Right cardiac atrium (tissue), 5 donors: ENCODE measurements around the gene CELA2A. TPM values are rescaled to one million over a fixed set of nuclear protein-coding genes. Genes with fewer than 3 reads are reported as not detected.
"Not testable (repeated sequence)": the region's sequence is repeated elsewhere in the genome, so short reads cannot be mapped to it uniquely, and the experiment has no call there.

Experiments used
- ATAC-seq, 2 donors: fragments of 200-7000 bp; cut with Tn5 transposase; one replicate each; pipeline versions ENCODE4 v1.8.0 to v1.9.1; 2020; ENCODE audit warnings: moderate library complexity in 2 of 2, mild to moderate bottlenecking in 1 of 2
- DNase-seq, 3 donors: peaks; one replicate each; pipeline ENCODE4 v3.0.0-alpha.2; 2020
- H3K27ac ChIP-seq: one replicate; pipeline ENCODE4 v1.5.1; 2013; ENCODE audit warnings: mild to moderate bottlenecking, low read length, control low read depth, moderate library complexity
- H3K27me3 ChIP-seq: one replicate; pipeline ENCODE4 v1.6.1; 2013; ENCODE audit not compliant: control insufficient read depth, insufficient read depth
- H3K4me1 ChIP-seq: one replicate; pipeline ENCODE4 v1.6.1; 2013; ENCODE audit warnings: low read length; ENCODE audit not compliant: control insufficient read depth, insufficient read depth
- H3K4me3 ChIP-seq: one replicate; pipeline ENCODE4 v1.5.1; 2013; ENCODE audit warnings: low read length, control low read depth
- H3K9me3 ChIP-seq: one replicate; pipeline ENCODE4 v1.6.1; 2013; ENCODE audit warnings: low read length; ENCODE audit not compliant: control insufficient read depth
- WGBS: extraction: QIAGEN DNeasy Blood & Tissue Kit; methylation state at CpG from one replicate; pipeline ENCODE4 v1.1.7; 2013; 5-methylcytosine and 5-hydroxymethylcytosine counted together
- intact Hi-C, 4 donors: fragments of 100-400 bp; cut with DNase I; formaldehyde crosslinking; loops; one replicate each; pipeline versions ENCODE4 v1.11.0 to v1.14.0; 2022 to 2023
- polyA plus RNA-seq: library from polyadenylated mRNA; stranded (reverse); fragments of 200-250 nt; gene quantifications from one replicate; pipeline ENCODE4 v1.2.3, GENCODE V29; 2013
- total RNA-seq, 4 donors: library from RNA; stranded (reverse); fragmentation: NEBNext Ultra II Directional; extraction: Animal tissue kit (Norgen Biotek cat#: 25700); gene quantifications; one replicate each; pipeline ENCODE4 v1.2.1, GENCODE V29; 2021
- donor health status: healthy with polysubstance abuse.
- donor health status: DM: no; HTN: yes; CAD: no.
- donor health status: DM: no; HTN: no; CAD: no.
- donor health status: DM: no; HTN: yes; CAD: no; lungs with severe emphysema.
- donor health status: DM: yes; HTN: yes; CAD: no.

CELA2A gene
- total and polyA plus RNA-seq, 5 donors, result not detected

DNA sequence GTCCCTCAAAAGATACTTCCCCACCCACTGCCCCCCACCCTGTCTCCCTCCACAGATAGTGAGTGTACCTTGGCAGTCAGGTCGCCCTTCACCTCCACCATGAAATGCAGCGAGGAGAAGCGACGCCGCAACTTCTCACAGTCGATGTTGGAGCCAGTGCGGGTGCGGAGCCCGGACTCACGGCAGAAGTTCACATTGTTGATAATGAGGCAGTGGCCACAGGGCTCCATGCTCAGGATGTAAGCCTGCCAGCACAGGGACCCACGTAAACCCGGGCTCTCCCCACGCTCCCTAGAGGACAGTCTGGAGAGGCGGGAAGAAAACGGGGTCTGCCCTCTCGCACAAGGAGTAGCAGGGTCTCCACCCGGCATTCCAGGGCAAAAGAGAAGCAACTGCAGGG is 50.3 kb downstream of the CELA2A start:
- H3K27me3 ChIP-seq, result no peaks in the 10 kb centered on the region
- WGBS, result 92% methylated on average over 17 of the region's 17 CpGs
- peaks cover 2% of the 10 kb centered on the region for H3K4me1 ChIP-seq
- peak in 1 of 2 donors; percentile 9 for ATAC-seq
- no peak overlapping the region for H3K27ac ChIP-seq
- intact Hi-C loops, result no loop called here
- no peaks in the 10 kb centered on the region for H3K9me3 ChIP-seq
- peak in 1 of 3 donors; percentile 42 for DNase-seq
- H3K4me3 ChIP-seq, result no peak overlapping the region

GRCh38 chr1:15507278-15507677 is 50.7 kb downstream of the CELA2A start:
- no peaks in the 10 kb centered on the region for H3K27me3 ChIP-seq
- no peaks in the 10 kb centered on the region for H3K9me3 ChIP-seq
- peaks cover 2% of the 10 kb centered on the region for H3K4me1 ChIP-seq
- DNase-seq, result peak in 1 of 3 donors; percentile 45
- WGBS, result 70% methylated on average over 5 of the region's 5 CpGs
- H3K4me3 ChIP-seq, result no peak overlapping the region
- ATAC-seq, result peak; percentile 17 to 40
- no peak overlapping the region for H3K27ac ChIP-seq
- intact Hi-C loops, result no loop called here

GRCh38 chr1:15508700-15509487 is 52.4 kb downstream of the CELA2A start:
- ATAC-seq (no peak), DNase-seq (no peak)
- no peaks in the 10 kb centered on the region for H3K9me3 ChIP-seq
- no peak overlapping the region for H3K4me3 ChIP-seq
- H3K4me1 ChIP-seq, result no peaks in the 10 kb centered on the region
- WGBS, result 91% methylated on average over 12 of the region's 12 CpGs
- intact Hi-C loops, result no loop called here
- no peak overlapping the region for H3K27ac ChIP-seq
- H3K27me3 ChIP-seq, result no peaks in the 10 kb centered on the region

GRCh38 chr1:15509586-15509985 is 53.1 kb downstream of the CELA2A start:
- WGBS, result 76% methylated on average over 7 of the region's 7 CpGs
- ATAC-seq (no peak), DNase-seq (no peak)
- Histone ChIP-seq H3K9me3 (no peaks in the 10 kb centered on the region), H3K4me3 (no peak overlapping the region), H3K27ac (no peak overlapping the region), H3K4me1 (no peaks in the 10 kb centered on the region), H3K27me3 (no peaks in the 10 kb centered on the region)
- intact Hi-C loops, result no loop called here

DNA sequence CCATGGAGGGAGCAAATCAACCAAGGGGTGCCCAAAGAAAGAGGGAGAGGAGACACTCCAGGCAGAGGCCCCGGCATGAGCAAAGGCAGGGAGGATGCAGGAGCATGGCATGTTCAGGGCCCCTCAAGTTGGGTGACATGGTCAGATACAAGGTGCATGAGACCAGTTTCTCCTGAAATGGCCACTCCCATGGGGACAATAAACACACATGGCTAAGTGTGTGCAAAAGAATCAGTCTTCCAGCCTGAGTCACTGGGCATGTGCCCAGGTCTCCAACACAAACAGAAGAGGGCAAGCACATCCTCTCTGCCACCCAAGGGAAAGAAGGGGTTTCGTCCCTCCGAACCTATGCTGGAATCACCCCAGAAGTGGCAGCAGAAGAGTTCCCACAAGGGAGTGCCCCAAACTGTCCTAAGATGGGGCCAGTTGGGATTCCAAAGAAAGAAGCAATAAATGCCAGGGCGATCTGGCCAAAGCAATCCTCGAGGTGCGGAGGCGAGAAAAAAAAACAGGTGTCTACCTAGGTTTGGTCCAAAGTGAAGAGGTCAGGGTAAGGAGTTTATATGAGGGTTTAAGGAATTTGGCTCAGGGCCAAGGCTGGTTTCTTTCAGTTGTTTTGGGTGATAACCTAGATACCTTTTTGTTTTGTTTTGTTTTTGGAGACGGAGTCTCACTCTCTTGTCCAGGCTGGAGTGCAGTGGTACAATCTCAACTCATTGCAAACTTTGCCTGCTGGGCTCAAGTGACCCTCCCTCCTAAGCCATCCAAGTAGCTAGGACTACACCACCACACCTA is 54.3 kb downstream of the CELA2A start:
- WGBS, result 95% methylated on average over 8 of the region's 8 CpGs
- DNase-seq (no peak), ATAC-seq (no peak)
- no peak overlapping the region for H3K27ac ChIP-seq
- no peaks in the 10 kb centered on the region for H3K27me3 ChIP-seq
- intact Hi-C loops, result no loop called here
- H3K4me1 ChIP-seq, result no peaks in the 10 kb centered on the region
- H3K9me3 ChIP-seq, result no peaks in the 10 kb centered on the region
- no peak overlapping the region for H3K4me3 ChIP-seq

DNA sequence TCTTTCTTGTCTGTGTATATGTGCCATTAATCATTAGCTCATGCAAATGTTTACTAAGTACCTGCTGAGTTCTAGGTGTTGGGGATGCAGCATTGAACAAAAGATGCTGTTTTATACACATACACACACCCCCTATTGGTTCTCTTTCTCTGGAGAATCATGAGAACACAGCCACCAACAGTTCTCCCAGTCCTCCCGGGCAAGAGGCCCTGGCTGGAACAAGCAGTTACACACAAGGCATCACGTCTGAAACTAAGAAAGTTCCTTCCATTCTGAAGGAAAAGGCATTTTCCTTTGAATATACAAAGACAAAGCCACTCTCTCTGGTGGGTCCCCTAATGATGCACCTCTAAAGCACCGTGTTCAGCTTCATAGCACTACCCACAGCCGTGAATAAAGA is 56.7 kb downstream of the CELA2A start:
- DNase-seq (no peak), ATAC-seq (no peak)
- 80% methylated on average over 4 of the region's 4 CpGs for WGBS
- no peaks in the 10 kb centered on the region for H3K9me3 ChIP-seq
- no peak overlapping the region for H3K27ac ChIP-seq
- H3K27me3 ChIP-seq, result no peaks in the 10 kb centered on the region
- no peaks in the 10 kb centered on the region for H3K4me1 ChIP-seq
- intact Hi-C loops, result no loop called here
- H3K4me3 ChIP-seq, result no peak overlapping the region

DNA sequence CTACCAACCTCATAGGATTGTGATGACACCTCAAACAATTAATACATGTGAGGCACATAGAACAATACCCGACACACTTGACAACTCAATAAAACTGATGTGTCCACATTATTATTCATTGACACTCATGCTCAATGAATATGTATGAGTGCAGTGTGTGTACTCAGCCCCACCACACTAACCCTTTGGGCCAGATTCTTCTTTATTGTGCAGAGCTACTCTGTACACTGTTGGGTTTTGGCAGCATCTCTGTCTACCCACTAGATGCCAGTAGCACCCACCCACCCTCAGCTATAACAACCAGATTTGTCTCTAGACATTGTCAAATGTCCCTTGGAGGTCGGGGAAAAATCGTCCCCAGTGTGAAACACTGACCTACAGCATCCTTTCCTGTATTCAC is 57.4 kb downstream of the CELA2A start:
- 92% methylated on average over 3 of the region's 3 CpGs for WGBS
- no peaks in the 10 kb centered on the region for H3K4me1 ChIP-seq

GRCh38 chr1:15514557-15514956 is 58.0 kb downstream of the CELA2A start:
- H3K27ac ChIP-seq, DNase-seq, intact Hi-C loops, H3K4me3 ChIP-seq, H3K9me3 ChIP-seq, ATAC-seq, H3K4me1 ChIP-seq, H3K27me3 ChIP-seq: not testable (repeated sequence)
- 90% methylated on average over 5 of the region's 5 CpGs for WGBS

More for the DNA sequence above, 57.4 kb downstream of the CELA2A start:
- ATAC-seq (no peak), DNase-seq (no peak)
- Histone ChIP-seq H3K27ac (no peak overlapping the region), H3K4me3 (no peak overlapping the region), H3K9me3 (no peaks in the 10 kb centered on the region), H3K27me3 (no peaks in the 10 kb centered on the region)
- intact Hi-C loops, result no loop called here

- Histone ChIP-seq H3K4me1 (no peaks in the 10 kb centered on the region), H3K27ac (no peak overlapping the region), H3K9me3 (no peaks in the 10 kb centered on the region), H3K4me3 (no peak overlapping the region), H3K27me3 (no peaks in the 10 kb centered on the region)
- DNase-seq, result no peak
- intact Hi-C loops, result no loop called here
- ATAC-seq, result no peak
- 62% methylated on average over 2 of the region's 2 CpGs for WGBS
Observed at GRCh38 chr1:15515022-15515663, 58.6 kb downstream of the CELA2A start.

GRCh38 chr1:15519625-15520024 is 63.1 kb downstream of the CELA2A start:
- Histone ChIP-seq H3K9me3 (no peaks in the 10 kb centered on the region), H3K4me3 (no peak overlapping the region), H3K27ac (no peak overlapping the region), H3K4me1 (peaks cover 4% of the 10 kb centered on the region), H3K27me3 (no peaks in the 10 kb centered on the region)
- no peak for DNase-seq
- no peak for ATAC-seq
- 85% methylated on average over 3 of the region's 3 CpGs for WGBS
- intact Hi-C loops, result no loop called here
